GM20000 (cell line): ENCODE measurements around the gene SMCHD1.

Experiments
- DNase-seq: peaks from one replicate; pipeline ENCODE4 v3.0.0; 2012; ENCODE audit warnings: low spot score
- TF ChIP-seq, protein P1 (sequence below): IDR thresholded peaks from 2 replicates; pipeline ENCODE4 v1.5.1; 2012; ENCODE audit warnings: mild to moderate bottlenecking, control low read depth; ENCODE audit errors: extremely low read depth, missing control alignments

SMCHD1 gene

DNA sequence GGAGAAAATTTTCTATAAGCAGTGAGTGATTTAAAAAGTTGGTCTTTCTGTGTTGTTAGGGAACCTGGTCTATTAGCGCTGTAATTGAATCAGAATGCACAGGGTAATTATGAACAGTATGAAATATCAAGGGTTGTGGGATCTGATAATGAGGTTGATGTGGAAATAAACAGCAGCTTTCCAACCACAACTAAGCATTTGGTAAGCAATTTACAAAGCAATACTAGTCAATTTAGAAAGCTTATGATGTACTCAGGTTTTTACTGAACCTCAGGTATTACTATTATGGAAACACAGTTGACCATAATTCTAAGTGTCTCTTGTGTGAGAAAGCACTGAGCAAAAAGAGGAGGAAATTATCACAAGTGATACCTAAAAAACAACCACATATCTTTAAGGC, 11.0 kb upstream of the SMCHD1 start:
- DNase-seq: no peak
- TF ChIP-seq, protein P1, sequence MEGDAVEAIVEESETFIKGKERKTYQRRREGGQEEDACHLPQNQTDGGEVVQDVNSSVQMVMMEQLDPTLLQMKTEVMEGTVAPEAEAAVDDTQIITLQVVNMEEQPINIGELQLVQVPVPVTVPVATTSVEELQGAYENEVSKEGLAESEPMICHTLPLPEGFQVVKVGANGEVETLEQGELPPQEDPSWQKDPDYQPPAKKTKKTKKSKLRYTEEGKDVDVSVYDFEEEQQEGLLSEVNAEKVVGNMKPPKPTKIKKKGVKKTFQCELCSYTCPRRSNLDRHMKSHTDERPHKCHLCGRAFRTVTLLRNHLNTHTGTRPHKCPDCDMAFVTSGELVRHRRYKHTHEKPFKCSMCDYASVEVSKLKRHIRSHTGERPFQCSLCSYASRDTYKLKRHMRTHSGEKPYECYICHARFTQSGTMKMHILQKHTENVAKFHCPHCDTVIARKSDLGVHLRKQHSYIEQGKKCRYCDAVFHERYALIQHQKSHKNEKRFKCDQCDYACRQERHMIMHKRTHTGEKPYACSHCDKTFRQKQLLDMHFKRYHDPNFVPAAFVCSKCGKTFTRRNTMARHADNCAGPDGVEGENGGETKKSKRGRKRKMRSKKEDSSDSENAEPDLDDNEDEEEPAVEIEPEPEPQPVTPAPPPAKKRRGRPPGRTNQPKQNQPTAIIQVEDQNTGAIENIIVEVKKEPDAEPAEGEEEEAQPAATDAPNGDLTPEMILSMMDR: no peak

DNA sequence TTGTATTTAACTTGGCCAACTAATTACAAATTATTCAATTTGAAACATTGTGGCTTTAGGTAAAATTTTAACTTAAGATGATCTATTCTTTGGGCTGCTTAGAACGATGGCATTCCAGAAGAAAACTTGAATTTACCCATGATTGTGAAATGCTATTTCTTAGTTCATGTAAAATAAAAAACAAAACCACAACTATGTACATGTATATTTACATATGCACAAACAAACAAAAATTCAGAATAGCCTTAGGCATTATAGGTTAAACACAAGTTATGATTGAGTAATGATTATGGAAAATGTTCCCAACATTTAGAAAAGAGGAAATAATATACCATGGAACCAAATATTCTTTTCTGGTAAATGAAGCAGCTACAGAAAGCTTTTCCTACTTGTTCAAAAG, 3.5 kb upstream of the SMCHD1 start:
- DNase-seq: no peak
- TF ChIP-seq, protein P1: no peak

DNA sequence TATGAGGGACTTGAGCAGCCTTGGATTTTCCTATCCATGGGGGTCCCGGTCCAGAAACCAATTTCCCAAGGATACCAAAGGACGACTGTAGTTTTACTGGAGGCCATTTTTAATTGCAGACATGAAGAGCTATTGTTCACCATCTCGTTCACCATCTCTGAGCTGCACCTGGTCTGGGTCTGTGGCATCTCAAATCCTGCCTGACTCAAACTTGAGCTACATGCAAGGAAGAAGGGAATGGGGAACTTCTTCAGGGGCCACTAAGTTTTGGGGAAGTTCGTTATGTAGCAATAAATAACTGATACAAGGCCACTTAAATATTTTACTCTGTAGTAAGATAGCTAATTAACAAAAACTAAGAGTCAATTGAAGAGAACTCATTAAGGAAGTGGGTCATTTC, 2.1 kb upstream of the SMCHD1 start:
- TF ChIP-seq, protein P1: no peak
- no peak for DNase-seq

DNA sequence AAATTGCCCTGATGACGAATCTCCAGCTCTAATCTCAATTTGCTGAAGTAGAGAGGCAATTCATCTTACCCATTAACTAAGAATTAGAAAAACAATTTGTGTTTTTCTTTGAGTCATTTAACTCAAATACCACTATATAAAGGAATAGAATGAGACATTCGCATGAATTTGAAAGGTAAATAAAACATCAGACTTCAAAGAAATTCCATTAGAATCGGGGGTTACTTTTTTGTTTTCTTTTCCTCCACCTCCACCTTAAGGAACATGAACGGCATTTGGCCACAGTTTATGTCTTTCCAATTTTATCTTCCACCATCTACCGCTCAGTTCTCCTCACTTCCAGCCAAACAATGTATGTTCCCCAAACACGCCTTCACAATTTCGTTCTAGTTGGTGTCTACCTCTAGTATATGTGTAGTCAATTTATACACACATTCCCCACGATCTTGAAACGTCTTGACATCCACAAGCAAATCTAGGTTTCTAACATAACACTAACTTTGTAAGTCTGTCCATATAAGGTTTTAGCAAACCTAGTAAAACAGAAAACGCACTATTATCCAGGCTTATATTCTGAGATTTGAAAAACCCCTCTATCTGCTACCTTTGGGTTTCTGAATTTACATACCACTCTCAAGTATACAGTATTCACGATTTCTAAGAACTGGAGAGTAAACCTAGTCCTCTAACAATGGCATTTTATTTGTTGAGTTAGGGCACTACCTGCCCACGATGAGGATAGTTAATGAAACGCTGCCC, 1.2 kb upstream of the SMCHD1 start:
- DNase-seq: no peak
- TF ChIP-seq, protein P1: no peak

DNA sequence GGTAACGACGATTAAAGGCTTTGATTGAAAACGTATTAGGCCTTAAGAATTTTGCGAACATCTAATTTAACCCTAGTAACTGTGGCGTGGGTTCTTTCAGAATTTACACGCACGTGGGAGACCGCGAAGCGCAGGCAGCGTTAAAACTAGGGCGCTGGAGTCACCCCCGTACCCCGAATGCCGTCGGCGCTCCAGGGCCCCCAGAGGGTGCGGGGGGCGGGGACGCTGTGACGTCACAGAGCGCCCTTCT, 673 bp upstream of the SMCHD1 start:
- TF ChIP-seq, protein P1: no peak
- DNase-seq: peak; percentile 68

DNA sequence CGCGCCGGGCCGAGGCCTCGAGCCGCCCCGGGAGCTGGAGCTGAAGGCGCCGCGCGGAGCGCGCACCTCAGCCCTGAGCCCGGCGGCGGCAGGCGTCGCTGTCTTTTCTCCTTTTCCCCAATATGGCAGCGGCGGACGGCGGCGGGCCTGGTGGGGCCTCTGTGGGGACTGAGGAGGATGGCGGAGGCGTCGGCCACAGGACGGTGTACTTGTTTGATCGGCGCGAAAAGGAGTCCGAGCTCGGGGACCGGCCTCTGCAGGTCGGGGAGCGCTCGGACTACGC, 369 bp downstream of the SMCHD1 start:
- TF ChIP-seq, protein P1: no peak
- no peak for DNase-seq

DNA sequence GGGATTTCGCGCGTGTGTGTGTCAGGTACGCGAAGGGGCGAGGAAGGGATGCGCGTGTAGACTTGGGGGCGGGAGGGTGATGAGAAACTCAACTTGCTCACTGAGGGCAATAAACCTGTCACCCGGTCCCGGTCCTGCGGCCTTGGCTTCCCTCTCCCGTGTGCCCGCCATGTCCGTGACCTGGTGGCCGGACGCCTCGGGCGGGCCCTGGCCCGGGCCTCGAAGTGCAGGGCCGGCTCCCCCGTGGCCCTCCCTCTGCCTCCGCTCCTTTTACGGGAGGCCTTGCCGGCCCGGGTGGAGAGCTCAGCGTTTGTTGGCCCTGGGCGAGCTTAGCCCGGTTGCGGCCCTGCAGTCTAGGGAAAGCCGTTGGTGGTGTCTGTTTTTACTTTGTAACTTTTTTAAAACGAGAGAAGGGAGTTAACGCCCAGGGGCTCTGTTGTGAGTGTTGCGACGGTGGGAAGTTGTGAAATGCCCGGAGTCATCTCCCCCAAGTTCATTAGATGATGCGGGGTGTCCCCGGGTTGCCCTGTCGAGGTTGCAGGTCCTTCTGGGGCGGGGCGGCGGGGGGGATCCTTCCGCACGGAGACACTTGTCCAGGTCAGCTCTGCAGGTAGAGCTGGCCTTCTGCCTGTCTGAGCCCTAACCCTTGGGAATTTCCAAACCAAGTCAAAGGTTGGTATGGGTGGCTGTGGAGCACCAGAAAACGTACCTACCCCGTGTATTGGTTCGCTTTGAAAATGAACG, 883 bp downstream of the SMCHD1 start:
- TF ChIP-seq, protein P1: no peak
- DNase-seq: peak; percentile 38
